ENCODE measurements around the gene TGM4. TPM values are rescaled to one million over a fixed set of nuclear protein-coding genes. Genes with fewer than 3 reads are reported as not detected.
A peak's percentile ranks its signal among the peaks of the same experiment; 100 is the strongest.

Gene TGM4
- total and polyA plus RNA-seq, 4 donors = 0.01 TPM; not detected in 3

- Histone ChIP-seq H3K9me3 (ENCODE audit: control insufficient read depth in 4 of 4, insufficient read depth in 3 of 4, low read length in 3 of 4) (no peaks in the 10 kb centered on the region), H3K27ac (ENCODE audit: low read depth in 1 of 2, low read length in 1 of 2) (no peak overlapping the region), H3K4me1 (ENCODE audit: control insufficient read depth in 5 of 5, insufficient read depth in 5 of 5, low read length in 5 of 5) (no peaks in the 10 kb centered on the region), H3K4me3 (no peak overlapping the region), H3K36me3 (ENCODE audit: control insufficient read depth in 4 of 4, insufficient read depth in 4 of 4, low read length in 4 of 4) (peaks cover 9 to 48% (median 20%) of the 10 kb centered on the region in 4 donors), H3K9ac (ENCODE audit: insufficient read depth in 1 of 2, low read length in 2 of 2) (no peak overlapping the region), H3K27me3 (ENCODE audit: control insufficient read depth in 3 of 3, insufficient read depth in 3 of 3, low read length in 2 of 3) (no peaks in the 10 kb centered on the region)
- ATAC-seq (ENCODE audit: insufficient read depth, low FRiP score) (no peak), DNase-seq (no peak)
- no peak for TF ChIP-seq CTCF (IDR thresholded peaks at IDR 0.05; ENCODE audit: control extremely low read depth, extremely low read depth)
- 85 to 91% methylated on average over 5 of the region's 5 CpGs for WGBS, 2 donors
These were observed 50.2 kb downstream of the TGM4 start for GRCh38 chr3:44924457-44925084.

GRCh38 chr3:44926172-44926571 lies 51.8 kb downstream of the TGM4 start:
- 94 to 96% methylated on average over 10 of the region's 10 CpGs for WGBS, 2 donors
- TF ChIP-seq CTCF (IDR thresholded peaks at IDR 0.05; ENCODE audit: control extremely low read depth, extremely low read depth) = no peak
- ATAC-seq (ENCODE audit: insufficient read depth, low FRiP score) = no peak

GRCh38 chr3:44926921-44927320 lies 52.5 kb downstream of the TGM4 start:
- H3K4me3 ChIP-seq = no peak overlapping the region
- WGBS, 2 donors = 70 to 86% methylated on average over 7 of the region's 7 CpGs

More at GRCh38 chr3:44926172-44926571, 51.8 kb downstream of the TGM4 start:
- Histone ChIP-seq H3K4me3 (no peak overlapping the region), H3K4me1 (ENCODE audit: control insufficient read depth in 5 of 5, insufficient read depth in 5 of 5, low read length in 5 of 5) (no peaks in the 10 kb centered on the region), H3K36me3 (ENCODE audit: control insufficient read depth in 4 of 4, insufficient read depth in 4 of 4, low read length in 4 of 4) (peaks cover 9 to 47% (median 19%) of the 10 kb centered on the region in 4 donors), H3K9ac (ENCODE audit: insufficient read depth in 1 of 2, low read length in 2 of 2) (no peak overlapping the region), H3K27ac (ENCODE audit: low read depth in 1 of 2, low read length in 1 of 2) (no peak overlapping the region), H3K27me3 (ENCODE audit: control insufficient read depth in 3 of 3, insufficient read depth in 3 of 3, low read length in 2 of 3) (no peaks in the 10 kb centered on the region), H3K9me3 (ENCODE audit: control insufficient read depth in 4 of 4, insufficient read depth in 3 of 4, low read length in 3 of 4) (no peaks in the 10 kb centered on the region)
- no peak for DNase-seq

More at GRCh38 chr3:44926921-44927320, 52.5 kb downstream of the TGM4 start:
- Histone ChIP-seq H3K9me3 (ENCODE audit: control insufficient read depth in 4 of 4, insufficient read depth in 3 of 4, low read length in 3 of 4) (no peaks in the 10 kb centered on the region), H3K36me3 (ENCODE audit: control insufficient read depth in 4 of 4, insufficient read depth in 4 of 4, low read length in 4 of 4) (peaks cover 6 to 50% (median 18%) of the 10 kb centered on the region in 4 donors), H3K9ac (ENCODE audit: insufficient read depth in 1 of 2, low read length in 2 of 2) (no peak overlapping the region), H3K27ac (ENCODE audit: low read depth in 1 of 2, low read length in 1 of 2) (no peak overlapping the region), H3K27me3 (ENCODE audit: control insufficient read depth in 3 of 3, insufficient read depth in 3 of 3, low read length in 2 of 3) (no peaks in the 10 kb centered on the region), H3K4me1 (ENCODE audit: control insufficient read depth in 5 of 5, insufficient read depth in 5 of 5, low read length in 5 of 5) (peaks cover 0 to 5% (median 0%) of the 10 kb centered on the region in 5 donors)
- peak in 2 of 3 donors; percentile 11 to 19 for DNase-seq
- ATAC-seq (ENCODE audit: insufficient read depth, low FRiP score) = no peak
- TF ChIP-seq CTCF (IDR thresholded peaks at IDR 0.05; ENCODE audit: control extremely low read depth, extremely low read depth) = no peak

Measured in lung (tissue), 12 donors.